Measurements from ENCODE around the gene CLSTN3. TPM values are rescaled to one million over a fixed set of nuclear protein-coding genes. Genes with fewer than 3 reads are reported as not detected.
"Not testable (repeated sequence)": the region's sequence is repeated elsewhere in the genome, so short reads cannot be mapped to it uniquely, and the experiment has no call there.

The CLSTN3 gene
- total and polyA plus RNA-seq, 2 experiments from 2014 or later, result 5.0 to 46.9 TPM

- no peak for TF ChIP-seq ZNF462 (CRISPR knock-in tag; IDR thresholded peaks at IDR 0.05)
- no peak for TF ChIP-seq STAT1 (IDR thresholded peaks at IDR 0.05; ENCODE audit: unreplicated experiment)
- no peak for TF ChIP-seq EZH2phosphoT487 (IDR thresholded peaks at IDR 0.05; ENCODE audit: unreplicated experiment)
- no peak for TF ChIP-seq NANOG (IDR thresholded peaks at IDR 0.05; ENCODE audit: borderline replicate concordance)
- TF ChIP-seq CTCF (conservative IDR thresholded peaks at IDR 0.05; ENCODE audit: low read depth in 2 of 2), result no peak
- TF ChIP-seq ETS1 (IDR thresholded peaks at IDR 0.05), result no peak
- TF ChIP-seq EZH2 (IDR thresholded peaks at IDR 0.05; ENCODE audit: low read depth, unreplicated experiment), result no peak
- no peak for TF ChIP-seq JUNB (IDR thresholded peaks at IDR 0.05; ENCODE audit: unreplicated experiment)
- TF ChIP-seq ZNF114 (CRISPR knock-in tag; IDR thresholded peaks at IDR 0.05), result no peak
Observed at GRCh38 chr12:7180685-7181084, 50.5 kb downstream of the CLSTN3 start (continued).

GRCh38 chr12:7186058-7186457, 55.9 kb downstream of the CLSTN3 start:
- not testable (repeated sequence) for H3K36me3 ChIP-seq (ENCODE audit: insufficient read depth); H3K4me2 ChIP-seq; H3K9me3 Mint-ChIP-seq; ATAC-seq; DNase-seq (ENCODE audit: low spot score); H3K79me2 ChIP-seq (replicated peaks; ENCODE audit: insufficient read depth); H3K27ac ChIP-seq (ENCODE audit: low read depth); H3K4me3 ChIP-seq; H3K27me3 ChIP-seq (ENCODE audit: insufficient read depth); H3K27ac Mint-ChIP-seq; H3K36me3 Mint-ChIP-seq (ENCODE audit: low read depth); H3F3A ChIP-seq (replicated peaks; ENCODE audit: low read depth); H3K4me3 Mint-ChIP-seq; H3K9me2 ChIP-seq (ENCODE audit: insufficient read depth); H4K20me1 ChIP-seq (replicated peaks; ENCODE audit: insufficient read depth); H3K27me3 Mint-ChIP-seq (ENCODE audit: insufficient read depth, low read depth, poor library complexity)
- H3K4me1 Mint-ChIP-seq, result peaks cover 19% of the 10 kb centered on the region
- peaks cover 11% of the 10 kb centered on the region; the same call in 1 of the 2 replicates for H3K4me1 ChIP-seq (ENCODE audit: insufficient read depth)
- H2AFZ ChIP-seq, result 0 out of 2 replicates have a peak overlapping the region, but pooled peaks have one; percentile 14
